Endodermal cell (in vitro differentiated cells): ENCODE data around the gene FAR1. TPM values are rescaled to one million over a fixed set of nuclear protein-coding genes. Genes with fewer than 3 reads are reported as not detected.
"Not testable (repeated sequence)": the region's sequence is repeated elsewhere in the genome, so short reads cannot be mapped to it uniquely, and the experiment has no call there.

Experiments
- DNase-seq: peaks from one replicate; pipeline ENCODE4 v3.0.0-alpha.2; 2017
- H3K27ac ChIP-seq: 2 replicates; pipeline ENCODE4 v1.5.1; 2013; ENCODE audit warnings: mild to moderate bottlenecking, low read depth, low read length, moderate library complexity
- H3K27me3 ChIP-seq: 2 replicates; pipeline ENCODE4 v1.6.1; 2013; ENCODE audit warnings: mild to moderate bottlenecking, low read length, moderate library complexity; ENCODE audit not compliant: insufficient read depth, control insufficient read depth, poor library complexity, severe bottlenecking
- H3K36me3 ChIP-seq: 2 replicates; pipeline ENCODE4 v1.7.0; 2013; ENCODE audit warnings: mild to moderate bottlenecking, low read length, moderate library complexity; ENCODE audit not compliant: control insufficient read depth, insufficient read depth
- H3K4me1 ChIP-seq: one replicate; pipeline ENCODE4 v1.7.0; 2013; ENCODE audit warnings: low read length; ENCODE audit not compliant: control insufficient read depth, insufficient read depth
- H3K4me3 ChIP-seq: 2 replicates; pipeline ENCODE4 v1.5.1; 2013; ENCODE audit warnings: mild to moderate bottlenecking, low read length, moderate library complexity
- H3K9ac ChIP-seq: 2 replicates; pipeline ENCODE4 v1.6.1; 2013; ENCODE audit warnings: mild to moderate bottlenecking, low read length, moderate library complexity; ENCODE audit not compliant: poor library complexity, severe bottlenecking; ENCODE audit errors: extremely low read depth
- H3K9me3 ChIP-seq: 2 replicates; pipeline ENCODE4 v1.6.1; 2013; ENCODE audit warnings: mild to moderate bottlenecking, low read length, moderate library complexity; ENCODE audit not compliant: control insufficient read depth
- H3K27ac Mint-ChIP-seq: 2 replicates; pipeline ENCODE4 v1.8.0; 2020; ENCODE audit warnings: mixed read lengths
- H3K27me3 Mint-ChIP-seq: 2 replicates; pipeline ENCODE4 v1.8.0; 2021; ENCODE audit warnings: mild to moderate bottlenecking, mixed read lengths; ENCODE audit not compliant: insufficient read depth
- H3K36me3 Mint-ChIP-seq: 2 replicates; pipeline ENCODE4 v1.8.0; 2020; ENCODE audit warnings: low read depth, mixed read lengths
- H3K4me1 Mint-ChIP-seq: 2 replicates; pipeline ENCODE4 v1.8.0; 2020; ENCODE audit warnings: mixed read lengths
- H3K4me3 Mint-ChIP-seq: 2 replicates; pipeline ENCODE4 v1.8.0; 2020; ENCODE audit warnings: mild to moderate bottlenecking, moderate library complexity, mixed read lengths
- H3K9me3 Mint-ChIP-seq: 2 replicates; pipeline ENCODE4 v1.8.0; 2020; ENCODE audit warnings: mild to moderate bottlenecking, mixed read lengths
- WGBS, 2 experiments: methylation state at CpG; one replicate each; pipeline versions ENCODE4 v1.1.5 to v1.1.7; 2013; ENCODE audit warnings: missing lambda C conversion rate in 2 of 2, mixed read lengths in 1 of 2; ENCODE audit not compliant: insufficient coverage in 1 of 2, insufficient read length in 1 of 2; 5-methylcytosine and 5-hydroxymethylcytosine counted together
- total RNA-seq, 2 donors: library from RNA; stranded (reverse); fragmentation: NEBNext Ultra II Directional in 1 of 2; extraction: Animal tissue kit (Norgen Biotek cat#: 25700) in 1 of 2; gene quantifications; 2 replicates in 1 of 2; 3 replicates in 1 of 2; pipeline ENCODE4 v1.2.1, GENCODE V29; 2021
- TF ChIP-seq, protein P1 (sequence below): fragments of 200-600 bp; sonication (generic); conservative IDR thresholded peaks from 2 replicates; pipeline ENCODE4 v1.5.0; 2021; ENCODE audit warnings: antibody characterized with exemption, mild to moderate bottlenecking

FAR1 gene
- total RNA-seq, 2 donors from 2014 or later: 98.3 to 98.8 TPM

- 50 to 86% methylated on average over 1 to 2 of the region's 2 CpGs for WGBS, 2 experiments
- Histone ChIP-seq H3K27me3 (no peaks in the 10 kb centered on the region), H3K27ac (no peak overlapping the region), H3K9ac (no peak overlapping the region), H3K4me3 (no peak overlapping the region), H3K4me1 (peaks cover 4% of the 10 kb centered on the region), H3K9me3 (peaks cover 6% of the 10 kb centered on the region), H3K36me3 (no peaks in the 10 kb centered on the region)
- Mint-ChIP-seq H3K27ac (no peak overlapping the region), H3K4me1 (peaks cover 10% of the 10 kb centered on the region), H3K36me3 (no peaks in the 10 kb centered on the region), H3K4me3 (no peak overlapping the region), H3K27me3 (peaks cover 18% of the 10 kb centered on the region), H3K9me3 (peaks cover 4% of the 10 kb centered on the region)
- no peak for DNase-seq
- TF ChIP-seq, protein P1, sequence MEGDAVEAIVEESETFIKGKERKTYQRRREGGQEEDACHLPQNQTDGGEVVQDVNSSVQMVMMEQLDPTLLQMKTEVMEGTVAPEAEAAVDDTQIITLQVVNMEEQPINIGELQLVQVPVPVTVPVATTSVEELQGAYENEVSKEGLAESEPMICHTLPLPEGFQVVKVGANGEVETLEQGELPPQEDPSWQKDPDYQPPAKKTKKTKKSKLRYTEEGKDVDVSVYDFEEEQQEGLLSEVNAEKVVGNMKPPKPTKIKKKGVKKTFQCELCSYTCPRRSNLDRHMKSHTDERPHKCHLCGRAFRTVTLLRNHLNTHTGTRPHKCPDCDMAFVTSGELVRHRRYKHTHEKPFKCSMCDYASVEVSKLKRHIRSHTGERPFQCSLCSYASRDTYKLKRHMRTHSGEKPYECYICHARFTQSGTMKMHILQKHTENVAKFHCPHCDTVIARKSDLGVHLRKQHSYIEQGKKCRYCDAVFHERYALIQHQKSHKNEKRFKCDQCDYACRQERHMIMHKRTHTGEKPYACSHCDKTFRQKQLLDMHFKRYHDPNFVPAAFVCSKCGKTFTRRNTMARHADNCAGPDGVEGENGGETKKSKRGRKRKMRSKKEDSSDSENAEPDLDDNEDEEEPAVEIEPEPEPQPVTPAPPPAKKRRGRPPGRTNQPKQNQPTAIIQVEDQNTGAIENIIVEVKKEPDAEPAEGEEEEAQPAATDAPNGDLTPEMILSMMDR: no peak
Observed at GRCh38 chr11:13745165-13745564, 76.7 kb downstream of the FAR1 start.

- not testable (repeated sequence) for H3K4me3 Mint-ChIP-seq, H3K9me3 Mint-ChIP-seq, H3K4me1 Mint-ChIP-seq, H3K36me3 Mint-ChIP-seq, H3K27ac ChIP-seq, H3K27me3 ChIP-seq, DNase-seq, H3K27me3 Mint-ChIP-seq, H3K9ac ChIP-seq, H3K27ac Mint-ChIP-seq, H3K36me3 ChIP-seq, H3K4me1 ChIP-seq, H3K4me3 ChIP-seq
- WGBS, 2 experiments: 94% methylated on average over 5 of the region's 5 CpGs; no CpG with 5 or more reads in 1 of the 2 experiments
- peaks cover 17% of the 10 kb centered on the region for H3K9me3 ChIP-seq
Observed at GRCh38 chr11:13753316-13753715, 84.8 kb downstream of the FAR1 start.

DNA sequence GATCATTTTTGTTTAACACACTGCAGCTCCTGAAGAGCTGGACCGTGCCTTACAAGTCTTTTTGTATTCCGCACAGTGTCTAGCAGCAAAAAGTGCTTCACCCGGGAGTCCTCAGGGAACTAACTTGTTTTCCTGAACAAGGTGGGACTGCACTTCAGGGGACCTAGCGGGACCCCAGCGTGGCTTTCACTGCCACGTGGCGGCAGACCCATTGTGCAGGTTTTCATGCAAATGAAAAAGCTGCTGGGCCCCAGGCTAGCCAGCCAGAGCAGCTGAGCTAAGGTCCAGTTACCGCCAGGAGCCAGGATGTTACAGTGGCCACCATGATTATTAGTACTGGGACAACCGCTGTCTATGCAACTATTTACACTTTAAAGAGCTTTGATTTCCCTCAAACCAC, 90.6 kb downstream of the FAR1 start:
- Mint-ChIP-seq H3K36me3 (no peaks in the 10 kb centered on the region), H3K4me1 (peaks cover 12% of the 10 kb centered on the region), H3K9me3 (no peaks in the 10 kb centered on the region), H3K27me3 (no peaks in the 10 kb centered on the region), H3K4me3 (no peak overlapping the region), H3K27ac (no peak overlapping the region)
- no peak for DNase-seq
- WGBS, 2 experiments: 88 to 89% methylated on average over 7 to 9 of the region's 9 CpGs
- no peak overlapping the region for H3K4me3 ChIP-seq
- no peaks in the 10 kb centered on the region for H3K36me3 ChIP-seq
- no peaks in the 10 kb centered on the region for H3K9me3 ChIP-seq
- H3K9ac ChIP-seq: no peak overlapping the region
- TF ChIP-seq, protein P1: no peak
- no peaks in the 10 kb centered on the region for H3K4me1 ChIP-seq
- H3K27me3 ChIP-seq: no peaks in the 10 kb centered on the region
- H3K27ac ChIP-seq: no peak overlapping the region

DNA sequence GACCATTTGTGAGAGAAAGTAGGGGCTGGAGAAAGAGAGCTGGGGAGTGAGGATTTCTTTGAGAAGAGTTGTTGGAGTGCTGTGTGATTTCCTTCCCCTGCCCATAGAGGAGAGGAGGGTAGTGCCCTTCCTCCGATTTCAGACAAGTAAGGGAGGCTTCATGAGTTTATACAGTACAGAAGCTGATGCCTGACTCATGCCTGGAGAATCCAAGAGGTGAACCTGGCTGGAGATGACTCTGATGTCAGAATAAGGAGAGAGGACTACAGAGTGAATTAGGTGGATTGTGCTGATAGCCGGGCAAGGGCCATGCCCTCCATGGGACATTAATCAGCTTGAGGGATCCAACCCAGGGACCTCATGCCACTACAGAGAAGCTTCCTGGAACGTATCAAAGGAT, 91.6 kb downstream of the FAR1 start:
- no peak for DNase-seq
- Mint-ChIP-seq H3K27me3 (peaks cover 1% of the 10 kb centered on the region), H3K27ac (no peak overlapping the region), H3K9me3 (no peaks in the 10 kb centered on the region), H3K36me3 (no peaks in the 10 kb centered on the region), H3K4me1 (peaks cover 22% of the 10 kb centered on the region), H3K4me3 (no peak overlapping the region)
- TF ChIP-seq, protein P1: no peak
- 92 to 100% methylated on average over 2 to 3 of the region's 3 CpGs for WGBS, 2 experiments
- Histone ChIP-seq H3K4me3 (no peak overlapping the region), H3K27ac (no peak overlapping the region), H3K4me1 (peaks cover 4% of the 10 kb centered on the region), H3K36me3 (no peaks in the 10 kb centered on the region), H3K9me3 (no peaks in the 10 kb centered on the region), H3K9ac (no peak overlapping the region), H3K27me3 (no peaks in the 10 kb centered on the region)
